ENCODE results near the gene KRTAP9-4.
"Not testable (repeated sequence)": the region's sequence is repeated elsewhere in the genome, so short reads cannot be mapped to it uniquely, and the experiment has no call there.

Gene KRTAP9-4

GRCh38 chr17:41254861-41255260 lies 5.4 kb downstream of the KRTAP9-4 start:
- H3K27me3 Mint-ChIP-seq: peaks cover 5% of the 10 kb centered on the region
- H3K9me3 Mint-ChIP-seq (ENCODE audit: low read depth): no peaks in the 10 kb centered on the region
- H3K4me1 Mint-ChIP-seq (ENCODE audit: low read depth): no peaks in the 10 kb centered on the region
- peaks cover 3% of the 10 kb centered on the region for H3K36me3 Mint-ChIP-seq
- no peak overlapping the region for H3K4me3 Mint-ChIP-seq
- no peak overlapping the region for H3K27ac Mint-ChIP-seq

GRCh38 chr17:41255381-41256290 lies 6.1 kb downstream of the KRTAP9-4 start, which contains the start of gene KRTAP9-9:
Gene KRTAP9-9 (plus strand): TSS chr17:41255384.
- H3K9me3 Mint-ChIP-seq (ENCODE audit: low read depth); H3K4me1 Mint-ChIP-seq (ENCODE audit: low read depth); H3K27ac Mint-ChIP-seq; H3K36me3 Mint-ChIP-seq; H3K4me3 Mint-ChIP-seq; H3K27me3 Mint-ChIP-seq: not testable (repeated sequence)

GRCh38 chr17:41256291-41256685 lies 6.8 kb downstream of the KRTAP9-4 start:
- peaks cover 5% of the 10 kb centered on the region for H3K27me3 Mint-ChIP-seq
- no peaks in the 10 kb centered on the region for H3K9me3 Mint-ChIP-seq (ENCODE audit: low read depth)
- H3K4me3 Mint-ChIP-seq: no peak overlapping the region
- H3K36me3 Mint-ChIP-seq: peaks cover 8% of the 10 kb centered on the region
- peaks cover 12% of the 10 kb centered on the region for H3K4me1 Mint-ChIP-seq (ENCODE audit: low read depth)
- no peak overlapping the region for H3K27ac Mint-ChIP-seq

GRCh38 chr17:41258406-41258805 lies 8.9 kb downstream of the KRTAP9-4 start:
- Mint-ChIP-seq H3K4me1 (ENCODE audit: low read depth) (peaks cover 14% of the 10 kb centered on the region), H3K27me3 (peaks cover 4% of the 10 kb centered on the region), H3K27ac (no peak overlapping the region), H3K4me3 (no peak overlapping the region), H3K9me3 (ENCODE audit: low read depth) (no peaks in the 10 kb centered on the region), H3K36me3 (peaks cover 10% of the 10 kb centered on the region)

GRCh38 chr17:41263212-41263611 lies 13.7 kb downstream of the KRTAP9-4 start:
- H3K9me3 Mint-ChIP-seq (ENCODE audit: low read depth): no peaks in the 10 kb centered on the region

GRCh38 chr17:41264599-41264998 lies 15.1 kb downstream of the KRTAP9-4 start:
- peaks cover 14% of the 10 kb centered on the region for H3K4me1 Mint-ChIP-seq (ENCODE audit: low read depth)
- no peak overlapping the region for H3K4me3 Mint-ChIP-seq
- H3K36me3 Mint-ChIP-seq: peaks cover 7% of the 10 kb centered on the region
- H3K9me3 Mint-ChIP-seq (ENCODE audit: low read depth): no peaks in the 10 kb centered on the region
- H3K27me3 Mint-ChIP-seq: peaks cover 3% of the 10 kb centered on the region
- no peak overlapping the region for H3K27ac Mint-ChIP-seq

More at GRCh38 chr17:41263212-41263611, 13.7 kb downstream of the KRTAP9-4 start:
- no peak overlapping the region for H3K4me3 Mint-ChIP-seq
- H3K27ac Mint-ChIP-seq: no peak overlapping the region
- H3K36me3 Mint-ChIP-seq: peaks cover 10% of the 10 kb centered on the region
- H3K27me3 Mint-ChIP-seq: peaks cover 3% of the 10 kb centered on the region
- H3K4me1 Mint-ChIP-seq (ENCODE audit: low read depth): peaks cover 14% of the 10 kb centered on the region

GRCh38 chr17:41265078-41265477 lies 15.6 kb downstream of the KRTAP9-4 start, which contains the start of gene KRTAP9-6:
Gene KRTAP9-6 (plus strand): TSS chr17:41265378. CDS start chr17:41265378, 0 bp downstream.
- H3K27ac Mint-ChIP-seq: no peak within 1 kb of the TSS
- H3K36me3 Mint-ChIP-seq: peaks cover 7% of the 10 kb centered on the region
- peaks cover 3% of the 10 kb centered on the region for H3K27me3 Mint-ChIP-seq
- H3K9me3 Mint-ChIP-seq (ENCODE audit: low read depth): no peaks in the 10 kb centered on the region
- H3K4me1 Mint-ChIP-seq (ENCODE audit: low read depth): peaks cover 13% of the 10 kb centered on the region
- no peak within 1 kb of the TSS for H3K4me3 Mint-ChIP-seq

GRCh38 chr17:41267711-41268110 lies 18.2 kb downstream of the KRTAP9-4 start:
- Mint-ChIP-seq H3K4me1 (ENCODE audit: low read depth) (peaks cover 4% of the 10 kb centered on the region), H3K27me3 (peaks cover 3% of the 10 kb centered on the region), H3K27ac (no peak overlapping the region), H3K4me3 (no peak overlapping the region), H3K9me3 (ENCODE audit: low read depth) (no peaks in the 10 kb centered on the region), H3K36me3 (no peaks in the 10 kb centered on the region)

GRCh38 chr17:41271323-41271722 lies 21.8 kb downstream of the KRTAP9-4 start:
- H3K9me3 Mint-ChIP-seq (ENCODE audit: low read depth); H3K4me1 Mint-ChIP-seq (ENCODE audit: low read depth); H3K27ac Mint-ChIP-seq; H3K36me3 Mint-ChIP-seq; H3K27me3 Mint-ChIP-seq; H3K4me3 Mint-ChIP-seq: not testable (repeated sequence)

- H3K9me3 Mint-ChIP-seq (ENCODE audit: low read depth): no peaks in the 10 kb centered on the region
- peaks cover 5% of the 10 kb centered on the region for H3K4me1 Mint-ChIP-seq (ENCODE audit: low read depth)
- H3K4me3 Mint-ChIP-seq: no peak overlapping the region
- no peak overlapping the region for H3K27ac Mint-ChIP-seq
- no peaks in the 10 kb centered on the region for H3K36me3 Mint-ChIP-seq
- peaks cover 6% of the 10 kb centered on the region for H3K27me3 Mint-ChIP-seq
These were observed 22.4 kb downstream of the KRTAP9-4 start for GRCh38 chr17:41271858-41272257.

GRCh38 chr17:41275648-41276190 lies 26.2 kb downstream of the KRTAP9-4 start, which contains the start of gene KRTAP9-7:
Gene KRTAP9-7 (plus strand): TSS chr17:41275698. CDS start chr17:41275698, 0 bp downstream.
- H3K27ac Mint-ChIP-seq; H3K9me3 Mint-ChIP-seq (ENCODE audit: low read depth); H3K27me3 Mint-ChIP-seq; H3K4me1 Mint-ChIP-seq (ENCODE audit: low read depth); H3K4me3 Mint-ChIP-seq; H3K36me3 Mint-ChIP-seq: not testable (repeated sequence)

GRCh38 chr17:41278176-41278955 lies 28.9 kb downstream of the KRTAP9-4 start:
- Mint-ChIP-seq H3K4me3 (no peak overlapping the region), H3K9me3 (ENCODE audit: low read depth) (no peaks in the 10 kb centered on the region), H3K27me3 (peaks cover 3% of the 10 kb centered on the region), H3K4me1 (ENCODE audit: low read depth) (peaks cover 2% of the 10 kb centered on the region), H3K27ac (no peak overlapping the region), H3K36me3 (peaks cover 2% of the 10 kb centered on the region)

GRCh38 chr17:41284043-41284442 lies 34.6 kb downstream of the KRTAP9-4 start:
- H3K4me3 Mint-ChIP-seq: no peak overlapping the region
- H3K9me3 Mint-ChIP-seq (ENCODE audit: low read depth): no peaks in the 10 kb centered on the region
- peaks cover 16% of the 10 kb centered on the region for H3K4me1 Mint-ChIP-seq (ENCODE audit: low read depth)
- no peaks in the 10 kb centered on the region for H3K27me3 Mint-ChIP-seq
- no peak overlapping the region for H3K27ac Mint-ChIP-seq
- H3K36me3 Mint-ChIP-seq: no peaks in the 10 kb centered on the region

- no peak overlapping the region for H3K4me3 Mint-ChIP-seq
- H3K27me3 Mint-ChIP-seq: no peaks in the 10 kb centered on the region
- H3K4me1 Mint-ChIP-seq (ENCODE audit: low read depth): peaks cover 16% of the 10 kb centered on the region
- no peaks in the 10 kb centered on the region for H3K9me3 Mint-ChIP-seq (ENCODE audit: low read depth)
- H3K27ac Mint-ChIP-seq: no peak overlapping the region
- no peaks in the 10 kb centered on the region for H3K36me3 Mint-ChIP-seq
These were observed 35.1 kb downstream of the KRTAP9-4 start for GRCh38 chr17:41284546-41284945.

- Mint-ChIP-seq H3K27ac (no peak overlapping the region), H3K36me3 (no peaks in the 10 kb centered on the region), H3K4me1 (ENCODE audit: low read depth) (peaks cover 16% of the 10 kb centered on the region), H3K9me3 (ENCODE audit: low read depth) (no peaks in the 10 kb centered on the region), H3K4me3 (no peak overlapping the region), H3K27me3 (no peaks in the 10 kb centered on the region)
These were observed 37.6 kb downstream of the KRTAP9-4 start for GRCh38 chr17:41287050-41287449.

Data from activated naive CD8-positive, alpha-beta T cell (primary cell).